AG04450 (cell line): ENCODE data around the gene ZDHHC3. TPM values are rescaled to one million over a fixed set of nuclear protein-coding genes. Genes with fewer than 3 reads are reported as not detected.

Source experiments
- CTCF ChIA-PET: fragments of 300-600, 350-600 bp; formaldehyde crosslinking; extraction: SDS; loops from one replicate; lab custom pipeline; 2022; ENCODE audit warnings: antibody characterized with exemption, inconsistent platforms; lab: Charles Lee
- POLR2A ChIA-PET: fragments of 350-600 bp; formaldehyde crosslinking; extraction: SDS; loops from one replicate; lab custom pipeline; 2021; ENCODE audit warnings: antibody characterized with exemption, inconsistent platforms; lab: Yijun Ruan, JAX
- DNase-seq: peaks from one replicate; pipeline ENCODE4 v3.0.0-alpha.2; 2011; ENCODE audit warnings: low read depth, low spot score
- H3K27ac ChIP-seq: one replicate; pipeline ENCODE4 v1.5.1; 2012; ENCODE audit warnings: low read depth, low read length, control low read depth
- H3K27me3 ChIP-seq: one replicate; pipeline ENCODE4 v1.6.0; 2012; ENCODE audit warnings: low read length; ENCODE audit not compliant: control insufficient read depth, insufficient read depth
- H3K4me3 ChIP-seq: 2 replicates; pipeline ENCODE4 v1.5.1; 2011; ENCODE audit warnings: mild to moderate bottlenecking, low read depth, low read length, control low read depth
- H3K9me3 ChIP-seq: 2 replicates; pipeline ENCODE4 v1.5.1; 2012; ENCODE audit warnings: low read length; ENCODE audit not compliant: control insufficient read depth, insufficient read depth
- CTCF ChIP-seq: IDR thresholded peaks from 2 replicates; pipeline ENCODE4 v1.5.1; 2011; ENCODE audit warnings: low read depth, low read length, control low read depth, inconsistent platforms
- polyA plus RNA-seq: library from polyadenylated mRNA; depleted of rRNA; stranded (reverse); fragments of >200 nt; gene quantifications from 2 replicates; pipeline ENCODE4 v1.2.3, GENCODE V29; 2011

Gene ZDHHC3
- polyA plus RNA-seq, 1 experiment, result 92.7 TPM

- H3K4me3 ChIP-seq, result no peak overlapping the region
- peaks cover 2% of the 10 kb centered on the region for H3K27me3 ChIP-seq
- no peak overlapping the region for H3K27ac ChIP-seq
- ChIA-PET POLR2A (no interaction called here), CTCF (interaction anchor here (0.9 to 3.5 kb wide), 22 partner anchors 10 to 593 kb away, joined by 3 to 29 read pairs (median 6); partner anchors contain the start of gene ZNF501)
- peak; percentile 32 for TF ChIP-seq CTCF
- DNase-seq, result no peak
- peaks cover 5% of the 10 kb centered on the region; the same call in 1 of the 2 replicates for H3K9me3 ChIP-seq
Observed at GRCh38 chr3:44914936-44915335, 61.0 kb downstream of the ZDHHC3 start.

GRCh38 chr3:44913868-44914468 is 62.0 kb downstream of the ZDHHC3 start:
- H3K9me3 ChIP-seq, result peaks cover 5% of the 10 kb centered on the region; the same call in 1 of the 2 replicates
- peak; percentile 52 for DNase-seq
- H3K4me3 ChIP-seq, result no peak overlapping the region
- CTCF ChIA-PET, result interaction anchor here (0.6 to 3.5 kb wide), 29 partner anchors 9 to 381 kb away, joined by 3 to 29 read pairs (median 5); partner anchors contain the start of gene ZNF501
- H3K27ac ChIP-seq, result no peak overlapping the region
- POLR2A ChIA-PET, result no interaction called here
- TF ChIP-seq CTCF, result peak; percentile 93
- H3K27me3 ChIP-seq, result peaks cover 4% of the 10 kb centered on the region

- Histone ChIP-seq H3K27me3 (peaks cover 4% of the 10 kb centered on the region), H3K4me3 (no peak overlapping the region), H3K9me3 (peaks cover 5% of the 10 kb centered on the region; the same call in 1 of the 2 replicates), H3K27ac (no peak overlapping the region)
- ChIA-PET POLR2A (no interaction called here), CTCF (no interaction called here)
- TF ChIP-seq CTCF, result no peak
- no peak for DNase-seq
Observed at GRCh38 chr3:44910693-44911092, 65.3 kb downstream of the ZDHHC3 start.

- peaks cover 5% of the 10 kb centered on the region; the same call in 1 of the 2 replicates for H3K9me3 ChIP-seq
- no peak for DNase-seq
- ChIA-PET POLR2A (no interaction called here), CTCF (no interaction called here)
- H3K27ac ChIP-seq, result no peak overlapping the region
- H3K4me3 ChIP-seq, result no peak overlapping the region
- TF ChIP-seq CTCF, result no peak
- peaks cover 4% of the 10 kb centered on the region for H3K27me3 ChIP-seq
Observed at GRCh38 chr3:44909063-44909462, 66.9 kb downstream of the ZDHHC3 start.

GRCh38 chr3:44907612-44908011 is 68.4 kb downstream of the ZDHHC3 start:
- Histone ChIP-seq H3K27ac (no peak overlapping the region), H3K4me3 (no peak overlapping the region), H3K27me3 (peaks cover 4% of the 10 kb centered on the region), H3K9me3 (peaks cover 5% of the 10 kb centered on the region)
- no peak for TF ChIP-seq CTCF
- no peak for DNase-seq
- ChIA-PET POLR2A (no interaction called here), CTCF (no interaction called here)
